Mesendoderm (in vitro differentiated cells): ENCODE results near the gene SSNA1.

Source experiments
- DNase-seq: peaks from one replicate; pipeline ENCODE4 v3.0.0; 2013
- H2AK5ac ChIP-seq: 2 replicates; pipeline ENCODE4 v1.6.1; 2013; ENCODE audit warnings: low read length, inconsistent platforms
- H2BK120ac ChIP-seq: 2 replicates; pipeline ENCODE4 v1.6.1; 2013; ENCODE audit warnings: low read depth, mild to moderate bottlenecking, low read length, moderate library complexity, mixed read lengths
- H2BK15ac ChIP-seq: replicated peaks from 2 replicates; pipeline ENCODE4 v1.6.1; 2013; ENCODE audit warnings: low read depth, mild to moderate bottlenecking, moderate library complexity
- H2BK5ac ChIP-seq: 2 replicates; pipeline ENCODE4 v1.6.1; 2013; ENCODE audit warnings: low read length, inconsistent platforms
- H3K18ac ChIP-seq: 2 replicates; pipeline ENCODE4 v1.6.1; 2013; ENCODE audit warnings: mild to moderate bottlenecking, low read length, mixed read lengths
- H3K23ac ChIP-seq: one replicate; pipeline ENCODE4 v1.6.1; 2013; ENCODE audit warnings: low read length
- H3K27ac ChIP-seq: 2 replicates; pipeline ENCODE4 v1.5.1; 2013; ENCODE audit warnings: low read depth, mild to moderate bottlenecking, inconsistent platforms, low read length, moderate library complexity
- H3K27me3 ChIP-seq: 2 replicates; pipeline ENCODE4 v1.6.1; 2013; ENCODE audit warnings: low read length, control low read depth, mild to moderate bottlenecking, inconsistent platforms; ENCODE audit not compliant: insufficient read depth, poor library complexity
- H3K36me3 ChIP-seq: 2 replicates; pipeline ENCODE4 v1.6.1; 2013; ENCODE audit warnings: low read length, inconsistent platforms; ENCODE audit not compliant: control insufficient read depth, insufficient read depth
- H3K4ac ChIP-seq: one replicate; pipeline ENCODE4 v1.6.1; 2013; ENCODE audit warnings: low read depth, mild to moderate bottlenecking, low read length, moderate library complexity
- H3K4me1 ChIP-seq: 2 replicates; pipeline ENCODE4 v1.6.1; 2013; ENCODE audit warnings: low read depth, low read length, inconsistent platforms; ENCODE audit not compliant: control insufficient read depth
- H3K4me2 ChIP-seq: 2 replicates; pipeline ENCODE4 v1.6.1; 2013; ENCODE audit warnings: low read length
- H3K4me3 ChIP-seq: 2 replicates; pipeline ENCODE4 v1.5.1; 2013; ENCODE audit warnings: mild to moderate bottlenecking, low read length
- H3K56ac ChIP-seq: one replicate; pipeline ENCODE4 v1.6.1; 2013; ENCODE audit warnings: low read length
- H3K79me1 ChIP-seq: 2 replicates; pipeline ENCODE4 v1.6.1; 2013; ENCODE audit warnings: low read length, inconsistent platforms
- H3K79me2 ChIP-seq: 2 replicates; pipeline ENCODE4 v1.6.1; 2013; ENCODE audit warnings: mild to moderate bottlenecking, low read length; ENCODE audit not compliant: control insufficient read depth, insufficient read depth
- H3K9ac ChIP-seq: 2 replicates; pipeline ENCODE4 v1.6.1; 2013; ENCODE audit warnings: low read length, inconsistent platforms
- H4K5ac ChIP-seq: one replicate; pipeline ENCODE4 v1.6.1; 2013; ENCODE audit warnings: low read length
- H4K8ac ChIP-seq: one replicate; pipeline ENCODE4 v1.6.1; 2013; ENCODE audit warnings: low read depth, mild to moderate bottlenecking, control low read depth, low read length, moderate library complexity
- WGBS: extraction: QIAGEN DNeasy Blood & Tissue Kit; methylation state at CpG from one replicate; pipeline ENCODE4 v1.1.7; 2013; ENCODE audit warnings: low lambda C conversion rate, missing lambda C conversion rate; ENCODE audit not compliant: insufficient coverage; ENCODE audit errors: extremely low coverage; 5-methylcytosine and 5-hydroxymethylcytosine counted together

The SSNA1 gene

GRCh38 chr9:137174722-137175293 is 13.7 kb upstream of the SSNA1 start:
- no peak overlapping the region for H2BK5ac ChIP-seq
- no peak overlapping the region for H2BK120ac ChIP-seq
- no peak overlapping the region for H4K5ac ChIP-seq
- no peaks in the 10 kb centered on the region for H3K79me2 ChIP-seq
- no peak overlapping the region for H3K56ac ChIP-seq
- peaks cover 6% of the 10 kb centered on the region for H3K27me3 ChIP-seq
- no peak overlapping the region for H3K9ac ChIP-seq
- no peak overlapping the region for H3K23ac ChIP-seq
- DNase-seq, result peak; percentile 51
- no peak overlapping the region for H3K4ac ChIP-seq
- H4K8ac ChIP-seq, result no peak overlapping the region
- WGBS, result no CpG with 5 or more reads among the region's 34 CpGs
- no peak overlapping the region for H3K4me3 ChIP-seq
- no peak overlapping the region for H2BK15ac ChIP-seq
- no peak overlapping the region for H2AK5ac ChIP-seq
- no peak overlapping the region for H3K27ac ChIP-seq
- H3K36me3 ChIP-seq, result no peaks in the 10 kb centered on the region
- no peak overlapping the region for H3K4me2 ChIP-seq
- H3K18ac ChIP-seq, result no peak overlapping the region
- no peaks in the 10 kb centered on the region for H3K79me1 ChIP-seq
- no peaks in the 10 kb centered on the region for H3K4me1 ChIP-seq

GRCh38 chr9:137175345-137175961 is 13.0 kb upstream of the SSNA1 start:
- H4K8ac ChIP-seq, result no peak overlapping the region
- H2BK120ac ChIP-seq, result no peak overlapping the region
- no peak for DNase-seq
- no peak overlapping the region for H3K4me2 ChIP-seq
- H2AK5ac ChIP-seq, result no peak overlapping the region
- no peak overlapping the region for H2BK15ac ChIP-seq
- no peak overlapping the region for H3K27ac ChIP-seq
- H4K5ac ChIP-seq, result no peak overlapping the region
- H3K23ac ChIP-seq, result no peak overlapping the region
- H3K79me1 ChIP-seq, result no peaks in the 10 kb centered on the region
- WGBS, result no CpG with 5 or more reads among the region's 33 CpGs
- H3K4ac ChIP-seq, result no peak overlapping the region
- H3K56ac ChIP-seq, result no peak overlapping the region
- H3K18ac ChIP-seq, result no peak overlapping the region
- H2BK5ac ChIP-seq, result no peak overlapping the region
- H3K27me3 ChIP-seq, result peaks cover 2% of the 10 kb centered on the region
- H3K79me2 ChIP-seq, result no peaks in the 10 kb centered on the region
- no peak overlapping the region for H3K4me3 ChIP-seq
- H3K9ac ChIP-seq, result no peak overlapping the region
- H3K36me3 ChIP-seq, result no peaks in the 10 kb centered on the region
- H3K4me1 ChIP-seq, result no peaks in the 10 kb centered on the region

- H3K4me1 ChIP-seq, result no peaks in the 10 kb centered on the region
- no peak overlapping the region for H3K4me2 ChIP-seq
- H3K9ac ChIP-seq, result no peak overlapping the region
- no peaks in the 10 kb centered on the region for H3K27me3 ChIP-seq
- H3K79me2 ChIP-seq, result no peaks in the 10 kb centered on the region
- no peak overlapping the region for H3K4ac ChIP-seq
- WGBS, result no CpG with 5 or more reads among the region's 17 CpGs
- H3K79me1 ChIP-seq, result no peaks in the 10 kb centered on the region
- H2AK5ac ChIP-seq, result no peak overlapping the region
- H3K18ac ChIP-seq, result no peak overlapping the region
- no peak overlapping the region for H3K27ac ChIP-seq
- H2BK15ac ChIP-seq, result no peak overlapping the region
- no peak overlapping the region for H2BK120ac ChIP-seq
- peak; percentile 55 for DNase-seq
- no peak overlapping the region for H2BK5ac ChIP-seq
- H3K23ac ChIP-seq, result no peak overlapping the region
- H3K56ac ChIP-seq, result no peak overlapping the region
- no peak overlapping the region for H4K5ac ChIP-seq
- H3K4me3 ChIP-seq, result no peak overlapping the region
- no peak overlapping the region for H4K8ac ChIP-seq
- H3K36me3 ChIP-seq, result no peaks in the 10 kb centered on the region
These were observed 11.9 kb upstream of the SSNA1 start for GRCh38 chr9:137176302-137177182.

- Histone ChIP-seq H3K9ac (no peak overlapping the region), H2BK5ac (no peak overlapping the region), H2AK5ac (no peak overlapping the region), H3K23ac (no peak overlapping the region), H3K18ac (no peak overlapping the region), H3K4me1 (no peaks in the 10 kb centered on the region), H3K4ac (no peak overlapping the region), H3K56ac (no peak overlapping the region), H3K4me3 (no peak overlapping the region), H3K36me3 (no peaks in the 10 kb centered on the region), H3K27me3 (no peaks in the 10 kb centered on the region), H2BK120ac (no peak overlapping the region), H3K27ac (no peak overlapping the region), H3K79me2 (no peaks in the 10 kb centered on the region), H4K5ac (no peak overlapping the region), H3K79me1 (no peaks in the 10 kb centered on the region), H4K8ac (no peak overlapping the region), H2BK15ac (no peak overlapping the region), H3K4me2 (no peak overlapping the region)
- DNase-seq, result no peak
- WGBS, result no CpG with 5 or more reads among the region's 23 CpGs
These were observed 10.1 kb upstream of the SSNA1 start for GRCh38 chr9:137178201-137178938.

- H3K27ac ChIP-seq, result no peak overlapping the region
- H3K79me1 ChIP-seq, result no peaks in the 10 kb centered on the region
- no peak overlapping the region for H3K23ac ChIP-seq
- H3K27me3 ChIP-seq, result no peaks in the 10 kb centered on the region
- no peak overlapping the region for H2BK15ac ChIP-seq
- WGBS, result no CpG with 5 or more reads among the region's 19 CpGs
- no peak overlapping the region for H4K8ac ChIP-seq
- no peak overlapping the region for H3K4me2 ChIP-seq
- H3K4ac ChIP-seq, result no peak overlapping the region
- no peak overlapping the region for H4K5ac ChIP-seq
- H3K4me3 ChIP-seq, result no peak overlapping the region
- no peaks in the 10 kb centered on the region for H3K4me1 ChIP-seq
- no peak overlapping the region for H2BK120ac ChIP-seq
- DNase-seq, result no peak
- no peak overlapping the region for H3K18ac ChIP-seq
- H2BK5ac ChIP-seq, result no peak overlapping the region
- H3K56ac ChIP-seq, result no peak overlapping the region
- H3K9ac ChIP-seq, result no peak overlapping the region
- no peaks in the 10 kb centered on the region for H3K36me3 ChIP-seq
- H2AK5ac ChIP-seq, result no peak overlapping the region
- no peaks in the 10 kb centered on the region for H3K79me2 ChIP-seq
These were observed 9.4 kb upstream of the SSNA1 start for GRCh38 chr9:137178939-137179630.
